Body of pancreas (tissue), 4 donors: ENCODE measurements around the gene CAMK1G.

Experiments
- POLR2A ChIP-seq, 3 donors: fragments of 450-650 bp; IDR thresholded peaks; one replicate each; pipeline ENCODE4 v1.6.1; 2016; ENCODE audit warnings: antibody characterized with exemption in 3 of 3, mild to moderate bottlenecking in 2 of 3
- TF ChIP-seq, protein P1 (sequence below), 7 experiments: fragments of 450-650 bp in 4 of 7; fragments of 200-600 bp in 3 of 7; sonication (generic) in 3 of 7; IDR thresholded peaks; one replicate each; pipeline ENCODE4 v1.5.1; 2016 to 2019; ENCODE audit warnings: antibody characterized with exemption in 7 of 7

GRCh38 chr1:209617755-209618154, 34.2 kb downstream of the CAMK1G start:
- TF ChIP-seq, protein P1, sequence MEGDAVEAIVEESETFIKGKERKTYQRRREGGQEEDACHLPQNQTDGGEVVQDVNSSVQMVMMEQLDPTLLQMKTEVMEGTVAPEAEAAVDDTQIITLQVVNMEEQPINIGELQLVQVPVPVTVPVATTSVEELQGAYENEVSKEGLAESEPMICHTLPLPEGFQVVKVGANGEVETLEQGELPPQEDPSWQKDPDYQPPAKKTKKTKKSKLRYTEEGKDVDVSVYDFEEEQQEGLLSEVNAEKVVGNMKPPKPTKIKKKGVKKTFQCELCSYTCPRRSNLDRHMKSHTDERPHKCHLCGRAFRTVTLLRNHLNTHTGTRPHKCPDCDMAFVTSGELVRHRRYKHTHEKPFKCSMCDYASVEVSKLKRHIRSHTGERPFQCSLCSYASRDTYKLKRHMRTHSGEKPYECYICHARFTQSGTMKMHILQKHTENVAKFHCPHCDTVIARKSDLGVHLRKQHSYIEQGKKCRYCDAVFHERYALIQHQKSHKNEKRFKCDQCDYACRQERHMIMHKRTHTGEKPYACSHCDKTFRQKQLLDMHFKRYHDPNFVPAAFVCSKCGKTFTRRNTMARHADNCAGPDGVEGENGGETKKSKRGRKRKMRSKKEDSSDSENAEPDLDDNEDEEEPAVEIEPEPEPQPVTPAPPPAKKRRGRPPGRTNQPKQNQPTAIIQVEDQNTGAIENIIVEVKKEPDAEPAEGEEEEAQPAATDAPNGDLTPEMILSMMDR (IDR thresholded peaks at IDR 0.05), result no peak
- TF ChIP-seq POLR2A (IDR thresholded peaks at IDR 0.05), result no peak
